H1 (cell line): ENCODE measurements around the gene RSAD1. TPM values are rescaled to one million over a fixed set of nuclear protein-coding genes. Genes with fewer than 3 reads are reported as not detected.
A peak's percentile ranks its signal among the peaks of the same experiment; 100 is the strongest.

Experiments used
- CTCF ChIA-PET: fragments of 300-600 bp; sonication (Branson Sonifier 250); formaldehyde crosslinking; loops from one replicate; lab custom pipeline; 2021; ENCODE audit not compliant: partially characterized antibody; lab: Charles Lee
- POLR2A ChIA-PET: fragments of 300-600 bp; sonication (Branson Sonifier 250); formaldehyde crosslinking; loops from one replicate; lab custom pipeline; 2021; ENCODE audit warnings: inconsistent platforms; ENCODE audit not compliant: partially characterized antibody; lab: Charles Lee
- DNase-seq, 2 experiments: peaks; one replicate each; pipeline versions ENCODE4 v3.0.0 to v3.0.0-alpha.2; 2010 to 2022; ENCODE audit warnings: low spot score in 2 of 2, low read depth in 1 of 2, mixed read lengths in 1 of 2
- FAIRE-seq: peaks from 2 replicates; lab custom pipeline; 2011; peaks lifted over from hg19 to GRCh38; lab: Jason Lieb, UNC
- H2AFZ ChIP-seq: 2 replicates; pipeline ENCODE4 v1.8.1; 2012; ENCODE audit warnings: low read length, inconsistent platforms
- H2AK5ac ChIP-seq: 2 replicates; pipeline ENCODE4 v1.6.1; 2013; ENCODE audit warnings: low read depth, low read length
- H2BK120ac ChIP-seq: replicated peaks from 2 replicates; pipeline ENCODE3; 2013; ENCODE audit warnings: low read depth, low read length, inconsistent platforms
- H2BK12ac ChIP-seq: 2 replicates; pipeline ENCODE4 v1.6.1; 2013; ENCODE audit warnings: low read depth, low read length
- H2BK15ac ChIP-seq: 2 replicates; pipeline ENCODE4 v1.6.1; 2013; ENCODE audit warnings: low read length
- H2BK20ac ChIP-seq: 2 replicates; pipeline ENCODE4 v1.6.1; 2013; ENCODE audit warnings: low read length
- H2BK5ac ChIP-seq: 2 replicates; pipeline ENCODE4 v1.6.1; 2013; ENCODE audit warnings: low read depth, low read length
- H3K14ac ChIP-seq: 2 replicates; pipeline ENCODE4 v1.6.1; 2013; ENCODE audit warnings: inconsistent platforms; ENCODE audit not compliant: insufficient read length
- H3K18ac ChIP-seq: 2 replicates; pipeline ENCODE4 v1.6.1; 2013; ENCODE audit warnings: low read length; ENCODE audit errors: extremely low read depth
- H3K23ac ChIP-seq: 2 replicates; pipeline ENCODE4 v1.6.1; 2013; ENCODE audit warnings: inconsistent platforms; ENCODE audit not compliant: insufficient read length
- H3K23me2 ChIP-seq: 2 replicates; pipeline ENCODE4 v1.6.1; 2013; ENCODE audit warnings: low read depth, low read length
- H3K27ac ChIP-seq: 2 replicates; pipeline ENCODE4 v1.6.1; 2011; ENCODE audit warnings: low read depth, low read length, inconsistent platforms
- H3K27me3 ChIP-seq, 4 experiments: replicated peaks in 1 of 4; 1 replicate in 1 of 4; 2 replicates in 3 of 4; pipeline versions ENCODE4 v1.6.1 to v1.8.1; 2011 to 2013; ENCODE audit warnings: low read length in 3 of 4, mild to moderate bottlenecking in 3 of 4, inconsistent platforms in 2 of 4, mixed read lengths in 2 of 4, moderate library complexity in 1 of 4; ENCODE audit not compliant: control insufficient read depth in 3 of 4, insufficient read depth in 3 of 4; ENCODE audit errors: extremely low read depth in 1 of 4
- H3K36me3 ChIP-seq, 4 experiments: 2 replicates each; pipeline versions ENCODE4 v1.6.1 to v1.8.1; 2011 to 2013; ENCODE audit warnings: mild to moderate bottlenecking in 4 of 4, low read length in 3 of 4, moderate library complexity in 2 of 4, control low read depth in 1 of 4, inconsistent platforms in 1 of 4; ENCODE audit not compliant: insufficient read depth in 4 of 4, control insufficient read depth in 2 of 4
- H3K4ac ChIP-seq: replicated peaks from 2 replicates; pipeline ENCODE3; 2013; ENCODE audit warnings: low read length, low read depth, mixed read lengths, inconsistent platforms; ENCODE audit not compliant: insufficient read length
- H3K4me1 ChIP-seq, 4 experiments: replicated peaks in 1 of 4; 1 replicate in 1 of 4; 2 replicates in 3 of 4; pipeline versions ENCODE4 v1.6.1 to v1.8.1; 2011 to 2013; ENCODE audit warnings: low read length in 3 of 4, inconsistent platforms in 2 of 4, mixed read lengths in 1 of 4; ENCODE audit not compliant: insufficient read depth in 4 of 4, control insufficient read depth in 3 of 4
- H3K4me2 ChIP-seq, 2 experiments: 2 replicates each; pipeline versions ENCODE4 v1.6.1 to v1.8.1; 2011 to 2013; ENCODE audit warnings: low read depth in 2 of 2, low read length in 2 of 2, control low read depth in 1 of 2, inconsistent platforms in 1 of 2, mild to moderate bottlenecking in 1 of 2; ENCODE audit not compliant: insufficient read depth in 1 of 2
- H3K4me3 ChIP-seq, 4 experiments: fragments of 200-600, 300-600 bp in 1 of 4; sonication (generic), shearing (Covaris generic), sonication (Bioruptor Twin) in 1 of 4; 2 replicates each; pipeline versions ENCODE4 v1.5.1 to v1.8.1; 2011 to 2016; ENCODE audit warnings: low read length in 4 of 4, low read depth in 3 of 4, control low read depth in 2 of 4, inconsistent platforms in 2 of 4, mild to moderate bottlenecking in 2 of 4, mixed read lengths in 1 of 4, moderate library complexity in 1 of 4; ENCODE audit not compliant: insufficient read depth in 2 of 4; ENCODE audit errors: extremely low read depth in 1 of 4
- H3K56ac ChIP-seq: replicated peaks from 2 replicates; pipeline ENCODE3; 2013; ENCODE audit warnings: low read depth, mild to moderate bottlenecking, mixed read lengths, low read length, inconsistent platforms; ENCODE audit not compliant: insufficient read length
- H3K79me1 ChIP-seq: 2 replicates; pipeline ENCODE4 v1.6.1; 2013; ENCODE audit warnings: low read depth, low read length, control low read depth
- H3K79me2 ChIP-seq, 2 experiments: 2 replicates each; pipeline versions ENCODE4 v1.6.1 to v1.8.1; 2012 to 2013; ENCODE audit warnings: low read length in 2 of 2, mild to moderate bottlenecking in 2 of 2, inconsistent platforms in 1 of 2; ENCODE audit not compliant: insufficient read depth in 2 of 2, control insufficient read depth in 1 of 2
- H3K9ac ChIP-seq, 4 experiments: replicated peaks in 1 of 4; 1 replicate in 1 of 4; 2 replicates in 3 of 4; pipeline versions ENCODE4 v1.6.1 to v1.8.1; 2011 to 2013; ENCODE audit warnings: low read depth in 3 of 4, low read length in 3 of 4, control low read depth in 2 of 4, mild to moderate bottlenecking in 2 of 4, moderate library complexity in 2 of 4, inconsistent platforms in 1 of 4; ENCODE audit errors: extremely low read depth in 1 of 4
- H3K9me3 ChIP-seq, 2 experiments: 2 replicates each; pipeline versions ENCODE4 v1.6.1 to v1.8.1; 2012 to 2013; ENCODE audit warnings: mild to moderate bottlenecking in 2 of 2, moderate library complexity in 2 of 2, control low read depth in 1 of 2, inconsistent platforms in 1 of 2, low read depth in 1 of 2, low read length in 1 of 2, mixed read lengths in 1 of 2; ENCODE audit not compliant: insufficient read depth in 2 of 2
- H4K20me1 ChIP-seq, 2 experiments: replicated peaks in 1 of 2; 2 replicates each; pipeline versions ENCODE3 to v1.8.1; 2011 to 2013; ENCODE audit warnings: inconsistent platforms in 2 of 2, low read length in 2 of 2, mild to moderate bottlenecking in 1 of 2; ENCODE audit not compliant: insufficient read depth in 2 of 2, control insufficient read depth in 1 of 2
- H4K5ac ChIP-seq: 2 replicates; pipeline ENCODE4 v1.6.1; 2013; ENCODE audit warnings: low read length, low read depth, mixed read lengths, inconsistent platforms; ENCODE audit not compliant: insufficient read length
- H4K8ac ChIP-seq: 2 replicates; pipeline ENCODE4 v1.8.0; 2013; ENCODE audit warnings: mild to moderate bottlenecking, moderate library complexity, low read length, inconsistent platforms; ENCODE audit not compliant: insufficient read depth; ENCODE audit errors: extremely low read depth
- H4K91ac ChIP-seq: replicated peaks from 2 replicates; pipeline ENCODE3; 2013; ENCODE audit warnings: low read length, mixed read lengths, inconsistent platforms; ENCODE audit not compliant: insufficient read length
- CBX5 ChIP-seq: fragments of 300-800, 300-1000 bp; sonication (generic); IDR thresholded peaks from 2 replicates; pipeline ENCODE4 v1.7.1; 2016; ENCODE audit warnings: antibody characterized with exemption, low read length, low read depth
- FOSL1 ChIP-seq: IDR thresholded peaks from 2 replicates; pipeline ENCODE4 v1.6.1; 2011; ENCODE audit warnings: mild to moderate bottlenecking, low read depth, low read length, moderate library complexity; ENCODE audit not compliant: insufficient read depth
- HDAC6 ChIP-seq: IDR thresholded peaks from one replicate; pipeline ENCODE4 v1.7.1; 2012; ENCODE audit warnings: low read depth, mild to moderate bottlenecking, inconsistent platforms, low read length, moderate library complexity
- MAFK ChIP-seq: IDR thresholded peaks from 2 replicates; pipeline ENCODE4 v1.6.1; 2012; ENCODE audit warnings: low read depth, mild to moderate bottlenecking, improper control_type of control experiment, low read length
- NRF1 ChIP-seq: IDR thresholded peaks from 2 replicates; pipeline ENCODE4 v1.6.1; 2011; ENCODE audit warnings: mild to moderate bottlenecking, low read depth, low read length, improper control_type of control experiment
- SP4 ChIP-seq: IDR thresholded peaks from 2 replicates; pipeline ENCODE4 v1.6.1; 2012; ENCODE audit warnings: low read length, inconsistent platforms
- ZNF274 ChIP-seq: IDR thresholded peaks from 2 replicates; pipeline ENCODE4 v1.7.0; 2012; ENCODE audit warnings: low read length, borderline replicate concordance; ENCODE audit errors: extremely low read depth
- WGBS, 2 experiments: shearing (Covaris generic) in 1 of 2; methylation state at CpG; one replicate each; pipeline versions ENCODE4 v1.1.6 to v1.1.7; 2013 to 2015; ENCODE audit warnings: low lambda C conversion rate in 2 of 2, mixed read lengths in 2 of 2, inconsistent platforms in 1 of 2, low coverage in 1 of 2, missing lambda C conversion rate in 1 of 2; ENCODE audit not compliant: insufficient replicate concordance in 2 of 2, insufficient coverage in 1 of 2, insufficient read length in 1 of 2; ENCODE audit errors: extremely low coverage in 1 of 2, missing lambda C conversion rate in 1 of 2; 5-methylcytosine and 5-hydroxymethylcytosine counted together
- polyA plus RNA-seq, 7 experiments: library from polyadenylated mRNA; depleted of rRNA in 3 of 7; stranded (reverse) in 5 of 7; unstranded in 2 of 7; fragments of >200 nt in 5 of 7; fragments of 200-250 nt in 2 of 7; gene quantifications; 1 replicate in 5 of 7; 2 replicates in 1 of 7; 4 replicates in 1 of 7; pipeline versions ENCODE4 v1.2.1 to v1.2.3, GENCODE V29; 2011 to 2013; ENCODE audit warnings: missing spikeins in 2 of 7, mixed read lengths in 2 of 7
- total RNA-seq: library from RNA; stranded (reverse); fragmentation: NEBNext Ultra II Directional; extraction: Animal tissue kit (Norgen Biotek cat#: 25700); gene quantifications from 2 replicates; pipeline ENCODE4 v1.2.1, GENCODE V29; 2021
- TF ChIP-seq, protein P1 (sequence below): IDR thresholded peaks from 2 replicates; pipeline ENCODE4 v1.6.1; 2012; ENCODE audit warnings: inconsistent platforms
- TF ChIP-seq, protein P2 (sequence below): IDR thresholded peaks from 2 replicates; pipeline ENCODE4 v1.6.1; 2012; ENCODE audit warnings: low read length, inconsistent platforms

Gene RSAD1
- total and polyA plus RNA-seq, 2 of the 8 experiments (the other 6 are each of a cell fraction or from before 2014, with no cell fraction given): 17.9 to 33.5 TPM

DNA sequence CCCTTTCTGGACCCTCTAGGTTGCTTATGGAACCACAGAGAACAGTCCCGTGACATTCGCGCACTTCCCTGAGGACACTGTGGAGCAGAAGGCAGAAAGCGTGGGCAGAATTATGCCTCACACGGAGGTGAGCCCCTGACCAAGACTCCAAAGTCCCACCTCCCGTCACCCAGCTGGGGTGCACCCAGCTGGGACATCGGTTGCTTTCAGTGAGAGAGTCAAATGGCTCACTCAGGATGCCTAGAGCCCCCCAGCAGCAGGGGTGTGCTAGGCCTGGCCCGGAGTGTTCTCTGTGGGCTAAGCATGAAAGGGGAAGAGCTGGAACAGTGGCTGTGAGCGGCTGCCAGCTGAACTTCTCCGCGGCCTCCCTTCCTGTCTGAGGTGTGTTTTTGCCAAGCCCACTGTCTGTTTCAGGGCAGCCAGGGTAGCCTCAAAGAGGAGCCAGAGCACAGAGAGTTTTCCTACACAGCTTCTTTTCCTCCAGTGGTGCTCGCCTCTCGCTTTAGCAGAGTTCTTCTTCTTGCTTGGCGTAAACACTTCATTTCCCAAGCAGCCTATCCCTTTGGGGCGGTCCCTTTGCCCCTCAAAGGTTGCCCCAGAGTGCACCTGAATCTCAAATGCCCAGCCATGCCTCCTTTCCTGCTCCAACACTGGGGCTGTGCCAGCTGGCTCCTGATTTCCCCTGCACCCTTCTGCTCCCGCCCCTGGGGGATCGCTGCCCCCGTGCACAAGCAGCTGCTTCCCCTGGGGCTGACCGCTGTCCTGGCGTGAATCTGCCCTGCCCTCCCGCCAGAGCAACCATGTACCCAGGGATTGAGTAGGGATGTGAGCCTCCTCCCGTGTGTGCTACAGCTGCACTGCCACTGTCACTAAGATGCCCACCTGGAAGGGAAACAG, 7.4 kb upstream of the RSAD1 start:
- 86% methylated on average over 22 of the region's 22 CpGs; no CpG with 5 or more reads in 1 of the 2 experiments for WGBS, 2 experiments
- no peaks in the 10 kb centered on the region for H3K36me3 ChIP-seq
- 0 out of 2 replicates have a peak overlapping the region, but pooled peaks have one; percentile 39 for H2AK5ac ChIP-seq
- no peak overlapping the region for H2BK120ac ChIP-seq
- H3K79me1 ChIP-seq: no peaks in the 10 kb centered on the region
- peaks cover 7% of the 10 kb centered on the region; the same call in 1 of the 2 replicates for H3K23me2 ChIP-seq
- H2BK5ac ChIP-seq: no peak overlapping the region
- H3K9me3 ChIP-seq: no peaks in the 10 kb centered on the region
- H3K23ac ChIP-seq: no peak overlapping the region
- peak overlapping the region in 1 of 4 experiments; percentile 11; a peak in 1 of 7 replicates for H3K9ac ChIP-seq
- CTCF ChIA-PET: interaction anchor here (0.6 to 8.8 kb wide), 10 partner anchors 11 to 141 kb away, joined by 3 to 49 read pairs (median 4); partner anchors contain the start of gene LRRC59
- FAIRE-seq (no peak), DNase-seq (no peak)
- no peak overlapping the region for H2AFZ ChIP-seq
- H4K91ac ChIP-seq: no peak overlapping the region
- no peak overlapping the region for H3K56ac ChIP-seq
- no peak overlapping the region for H3K4ac ChIP-seq
- H3K18ac ChIP-seq: no peak overlapping the region
- H3K27ac ChIP-seq: no peak overlapping the region
- POLR2A ChIA-PET: interaction anchor here (1.1 to 1.4 kb wide), 3 partner anchors 8 to 61 kb away, joined by 3 read pairs; partner anchors contain the start of gene EPN3
- no peak overlapping the region for H3K4me2 ChIP-seq
- no peak overlapping the region for H2BK15ac ChIP-seq
- H4K8ac ChIP-seq: no peak overlapping the region
- no peak overlapping the region for H2BK12ac ChIP-seq
- no peak overlapping the region for H2BK20ac ChIP-seq
- peaks cover 0 to 17% (median 7%) of the 10 kb centered on the region in 4 experiments; a peak in 6 of 7 replicates for H3K4me1 ChIP-seq
- H3K14ac ChIP-seq: no peak overlapping the region
- H3K27me3 ChIP-seq: peaks cover 8 to 39% (median 26%) of the 10 kb centered on the region in 4 experiments; a peak in 6 of 7 replicates
- H4K20me1 ChIP-seq: peaks cover 0 to 3% of the 10 kb centered on the region in 2 experiments
- H4K5ac ChIP-seq: no peak overlapping the region
- no peak overlapping the region for H3K4me3 ChIP-seq
- H3K79me2 ChIP-seq: no peaks in the 10 kb centered on the region
- TF ChIP-seq, protein P1, sequence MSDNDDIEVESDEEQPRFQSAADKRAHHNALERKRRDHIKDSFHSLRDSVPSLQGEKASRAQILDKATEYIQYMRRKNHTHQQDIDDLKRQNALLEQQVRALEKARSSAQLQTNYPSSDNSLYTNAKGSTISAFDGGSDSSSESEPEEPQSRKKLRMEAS: no peak
- TF ChIP-seq HDAC6 (no peak), NRF1 (no peak), ZNF274 (no peak), SP4 (no peak), CBX5 (no peak), MAFK (no peak), FOSL1 (no peak)
- TF ChIP-seq, protein P2, sequence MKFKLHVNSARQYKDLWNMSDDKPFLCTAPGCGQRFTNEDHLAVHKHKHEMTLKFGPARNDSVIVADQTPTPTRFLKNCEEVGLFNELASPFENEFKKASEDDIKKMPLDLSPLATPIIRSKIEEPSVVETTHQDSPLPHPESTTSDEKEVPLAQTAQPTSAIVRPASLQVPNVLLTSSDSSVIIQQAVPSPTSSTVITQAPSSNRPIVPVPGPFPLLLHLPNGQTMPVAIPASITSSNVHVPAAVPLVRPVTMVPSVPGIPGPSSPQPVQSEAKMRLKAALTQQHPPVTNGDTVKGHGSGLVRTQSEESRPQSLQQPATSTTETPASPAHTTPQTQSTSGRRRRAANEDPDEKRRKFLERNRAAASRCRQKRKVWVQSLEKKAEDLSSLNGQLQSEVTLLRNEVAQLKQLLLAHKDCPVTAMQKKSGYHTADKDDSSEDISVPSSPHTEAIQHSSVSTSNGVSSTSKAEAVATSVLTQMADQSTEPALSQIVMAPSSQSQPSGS: no peak
